ENCODE data around the gene VAT1. TPM values are rescaled to one million over a fixed set of nuclear protein-coding genes. Genes with fewer than 3 reads are reported as not detected.

Gene VAT1
- total and polyA plus RNA-seq, 2 of the 13 experiments (the other 11 are each of a cell fraction or from before 2014, with no cell fraction given), result 143 to 205 TPM

DNA sequence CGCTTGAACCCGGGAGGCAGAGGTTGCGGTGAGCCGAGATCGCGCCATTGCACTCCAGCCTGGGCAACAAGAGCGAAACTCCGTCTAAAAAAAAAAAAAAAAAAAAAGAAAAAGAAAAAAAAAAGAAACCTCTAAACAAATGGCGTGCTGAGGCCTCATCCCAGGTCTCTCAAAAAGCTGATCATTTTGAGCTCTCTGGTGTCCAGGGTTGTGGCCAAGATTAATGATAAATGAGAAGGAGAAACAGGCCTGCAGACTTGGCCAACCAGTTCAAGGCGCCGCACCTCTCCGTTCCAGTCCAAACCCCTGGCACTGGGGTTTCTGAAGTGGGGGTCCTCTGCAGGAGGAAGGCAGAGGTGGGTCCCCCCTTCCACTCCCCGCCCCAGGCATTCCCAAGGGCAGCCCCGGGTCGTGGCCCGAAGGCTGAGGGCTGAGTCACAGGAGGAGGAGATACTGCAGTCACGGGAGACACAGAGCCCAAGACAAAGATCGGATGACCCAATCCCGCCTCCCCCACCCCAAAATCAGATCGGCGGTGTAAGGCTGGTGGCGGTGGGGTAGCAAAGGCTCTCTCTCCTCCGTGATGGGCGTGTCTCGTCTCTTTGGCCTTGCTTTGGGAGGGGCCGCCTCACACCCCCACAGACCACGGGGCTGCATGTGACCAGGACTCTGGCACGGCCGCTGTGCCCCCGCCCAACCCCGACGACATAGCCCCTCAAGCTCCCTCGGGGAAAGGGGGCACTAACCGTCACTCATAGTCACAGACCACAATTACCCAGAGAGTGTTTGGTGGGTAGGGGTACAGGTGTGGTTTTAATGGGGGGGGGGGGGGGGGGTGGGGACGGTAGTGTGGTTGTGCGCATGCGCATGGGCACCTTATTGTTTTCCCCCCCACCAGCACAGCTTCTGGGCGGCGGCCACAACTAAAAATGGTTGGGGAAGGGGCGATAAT, 1.1 kb downstream of the VAT1 start:
- in situ Hi-C loops (cut with HindIII; ENCODE audit: extremely low pct_ligation_motif_present, low pct_unique_long_range_greater_than_20kb), result no loop called here
- 31% methylated on average over 32 of the region's 40 CpGs for WGBS (ENCODE audit: low lambda C conversion rate)
- BruUV-seq (replicated peaks), result TSS peak; percentile 42
- TF ChIP-seq ZSCAN20 (CRISPR knock-in tag; IDR thresholded peaks at IDR 0.05; ENCODE audit: borderline replicate concordance), result no peak
- TF ChIP-seq, protein P1, sequence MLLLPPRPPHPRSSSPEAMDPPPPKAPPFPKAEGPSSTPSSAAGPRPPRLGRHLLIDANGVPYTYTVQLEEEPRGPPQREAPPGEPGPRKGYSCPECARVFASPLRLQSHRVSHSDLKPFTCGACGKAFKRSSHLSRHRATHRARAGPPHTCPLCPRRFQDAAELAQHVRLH (CRISPR knock-in tag; IDR thresholded peaks at IDR 0.05; ENCODE audit: borderline replicate concordance, low read depth), result peak; percentile 56; the same call in 1 of the 2 replicates
- TF ChIP-seq KLF16 (CRISPR knock-in tag; IDR thresholded peaks at IDR 0.05), result peak in 1 of 2 experiments; percentile 69; a peak in 1 of 4 replicates
- TF ChIP-seq GLI4 (CRISPR knock-in tag; IDR thresholded peaks at IDR 0.05; ENCODE audit: borderline replicate concordance), result no peak
- no peak for TF ChIP-seq TAF15 (IDR thresholded peaks at IDR 0.05; ENCODE audit: low read depth, low read length, poor library complexity, severe bottlenecking)
- no peak; the same call in 1 of the 2 replicates for TF ChIP-seq ZNF136 (CRISPR knock-in tag; IDR thresholded peaks at IDR 0.05; ENCODE audit: low read depth)
- peak; percentile 15; the same call in 1 of the 2 replicates for TF ChIP-seq ZMYM4 (CRISPR knock-in tag; IDR thresholded peaks at IDR 0.05)
- peak; percentile 67 for TF ChIP-seq SP4 (CRISPR knock-in tag; IDR thresholded peaks at IDR 0.05)
- no peak for TF ChIP-seq STAG1 (CRISPR knock-in tag; IDR thresholded peaks at IDR 0.05)
- TF ChIP-seq ISX (CRISPR knock-in tag; conservative IDR thresholded peaks at IDR 0.05), result 0 out of 2 replicates have a peak, but pooled peaks have one; percentile 3
- peak; percentile 20; the same call in 1 of the 2 replicates for TF ChIP-seq IRF2 (CRISPR knock-in tag; IDR thresholded peaks at IDR 0.05)
- TF ChIP-seq, protein P2, sequence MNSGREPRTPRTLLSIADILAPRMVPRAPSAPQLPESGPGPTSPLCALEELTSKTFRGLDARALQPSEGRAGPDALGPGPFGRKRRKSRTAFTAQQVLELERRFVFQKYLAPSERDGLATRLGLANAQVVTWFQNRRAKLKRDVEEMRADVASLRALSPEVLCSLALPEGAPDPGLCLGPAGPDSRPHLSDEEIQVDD (CRISPR knock-in tag; IDR thresholded peaks at IDR 0.05; ENCODE audit: borderline replicate concordance), result peak; percentile 89
- TF ChIP-seq BRD4 (CRISPR knock-in tag; IDR thresholded peaks at IDR 0.05), result peak; percentile 22; the same call in 1 of the 2 replicates
- peak; percentile 34; the same call in 1 of the 2 replicates for TF ChIP-seq FOXK1 (CRISPR knock-in tag; IDR thresholded peaks at IDR 0.05; ENCODE audit: borderline replicate concordance, low read depth)
- peak; percentile 62; the same call in 1 of the 2 replicates for TF ChIP-seq NFKBIZ (CRISPR knock-in tag; IDR thresholded peaks at IDR 0.05)
- no peak for TF ChIP-seq ZNF841 (CRISPR knock-in tag; IDR thresholded peaks at IDR 0.05; ENCODE audit: borderline replicate concordance)
- TF ChIP-seq PCBP1 (IDR thresholded peaks at IDR 0.05; ENCODE audit: borderline replicate concordance, low read depth, low read length), result peak; percentile 31; the same call in 1 of the 2 replicates
- TF ChIP-seq PRMT3 (CRISPR knock-in tag; IDR thresholded peaks at IDR 0.05; ENCODE audit: borderline replicate concordance, low read depth), result no peak
- peak; percentile 77 for TF ChIP-seq SP5 (CRISPR knock-in tag; IDR thresholded peaks at IDR 0.05; ENCODE audit: borderline replicate concordance, low read depth)
- no peak for TF ChIP-seq ZNF652 (CRISPR knock-in tag; IDR thresholded peaks at IDR 0.05; ENCODE audit: borderline replicate concordance, low read depth)
- peak; percentile 23; the same call in 1 of the 2 replicates for TF ChIP-seq TBX3 (IDR thresholded peaks at IDR 0.05; ENCODE audit: borderline replicate concordance)
- TF ChIP-seq KDM4B (CRISPR knock-in tag; IDR thresholded peaks at IDR 0.05), result 0 out of 2 replicates have a peak, but pooled peaks have one; percentile 19
- peak; percentile 42 for TF ChIP-seq PHF8 (CRISPR knock-in tag; IDR thresholded peaks at IDR 0.05)

More for the DNA sequence above, 1.1 kb downstream of the VAT1 start:
- Histone ChIP-seq H3K27me3 (ENCODE audit: control insufficient read depth in 1 of 2, insufficient read depth in 2 of 2, low read length in 2 of 2) (no peaks in the 10 kb centered on the region; a peak in 1 of 5 replicates), H3K36me3 (replicated peaks in 1 of 2; ENCODE audit: control insufficient read depth in 1 of 2, insufficient read depth in 2 of 2, low read length in 2 of 2) (peaks cover 15 to 36% of the 10 kb centered on the region in 2 experiments), H3K4me1 (ENCODE audit: insufficient read depth, low read length) (peaks cover 44% of the 10 kb centered on the region), H3K4me3 (replicated peaks in 1 of 3; ENCODE audit: insufficient read depth in 1 of 3, low read depth in 2 of 3, low read length in 3 of 3) (peak overlapping the region; percentile 96 to 100 (median 100)), H4K20me1 (ENCODE audit: insufficient read depth, low read length) (no peaks in the 10 kb centered on the region), H3K9ac (ENCODE audit: insufficient read depth, low read depth, low read length) (peak overlapping the region; percentile 94), H3K27ac (ENCODE audit: extremely low read length, insufficient read depth, low read length) (peak overlapping the region; percentile 70), H3K4me2 (ENCODE audit: low read depth, low read length) (peak overlapping the region; percentile 80), H3K79me2 (ENCODE audit: insufficient read depth, low read length) (peaks cover 26% of the 10 kb centered on the region), H3K9me3 (ENCODE audit: low read length) (no peaks in the 10 kb centered on the region), H2AFZ (ENCODE audit: low read length) (no peak overlapping the region)
- POLR2A ChIA-PET, result interaction anchor here (0.6 to 4.5 kb wide), 12 partner anchors 10 to 295 kb away, joined by 3 to 55 read pairs (median 9); partner anchors contain the start of genes NBR1, RPL27 and TMEM106A
- FAIRE-seq (no peak), DNase-seq (ENCODE audit: low spot score) (peak; percentile 63), ATAC-seq (peak; percentile 42)
- CTCF ChIA-PET (ENCODE audit: low intra/inter-chr PET ratio, low total read pairs), result no interaction called here
- intact Hi-C loops (cut with micrococcal nuclease; ENCODE audit: unreplicated experiment), result loop anchor here (1.0 to 5.0 kb wide), 3 partner anchors 11 to 311 kb away; partner anchors contain the start of gene TMEM106A
